Activated naive CD8-positive, alpha-beta T cell treated with anti-CD3 and anti-CD28 coated beads for 36 hours (primary cell): Measurements from ENCODE around the gene OR2A7. TPM values are rescaled to one million over a fixed set of nuclear protein-coding genes. Genes with fewer than 3 reads are reported as not detected.
"Not testable (repeated sequence)": the region's sequence is repeated elsewhere in the genome, so short reads cannot be mapped to it uniquely, and the experiment has no call there.

Source experiments
- DNase-seq: peaks from one replicate; pipeline ENCODE4 v3.0.0; 2021
- H3K27ac Mint-ChIP-seq: one replicate; pipeline ENCODE4 v1.8.0; 2022; ENCODE audit warnings: mild to moderate bottlenecking, moderate library complexity, mixed read lengths
- H3K27me3 Mint-ChIP-seq: one replicate; pipeline ENCODE4 v1.8.0; 2022; ENCODE audit warnings: mild to moderate bottlenecking, mixed read lengths
- H3K36me3 Mint-ChIP-seq: one replicate; pipeline ENCODE4 v1.8.0; 2021; ENCODE audit warnings: mild to moderate bottlenecking, mixed read lengths
- H3K4me1 Mint-ChIP-seq: one replicate; pipeline ENCODE4 v1.8.0; 2021; ENCODE audit warnings: mixed read lengths
- H3K4me3 Mint-ChIP-seq: one replicate; pipeline ENCODE4 v1.8.0; 2022; ENCODE audit warnings: mild to moderate bottlenecking, moderate library complexity, mixed read lengths
- H3K9me3 Mint-ChIP-seq: one replicate; pipeline ENCODE4 v1.8.0; 2022; ENCODE audit warnings: mixed read lengths
- total RNA-seq, 2 experiments: library from RNA; stranded (reverse); gene quantifications; one replicate each; pipeline ENCODE4 v1.2.3, GENCODE V29; 2021

The OR2A7 gene
- total RNA-seq, 2 experiments from 2014 or later = 1.3 to 1.4 TPM

DNA sequence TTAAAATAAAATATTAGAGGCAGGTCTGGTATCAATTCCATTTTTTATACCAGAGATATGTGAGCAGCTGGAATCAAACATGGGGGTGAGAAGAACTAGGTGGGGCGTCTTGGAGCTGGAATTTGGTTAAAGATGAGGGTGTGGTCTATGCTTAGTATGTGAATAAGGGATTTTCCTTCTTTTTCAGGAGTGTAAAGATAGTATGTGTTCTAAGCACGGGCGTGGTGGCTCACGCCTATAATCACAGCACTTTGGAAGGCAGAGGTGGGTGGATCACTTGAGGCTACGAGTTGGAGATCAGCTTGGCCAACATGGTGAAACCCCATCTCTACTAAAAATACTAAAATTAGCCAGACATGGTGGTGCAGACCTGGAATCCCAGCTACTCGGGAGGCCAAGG is 10.7 kb upstream of the OR2A7 start:
- H3K4me1 Mint-ChIP-seq, H3K27me3 Mint-ChIP-seq, DNase-seq, H3K4me3 Mint-ChIP-seq, H3K9me3 Mint-ChIP-seq, H3K36me3 Mint-ChIP-seq, H3K27ac Mint-ChIP-seq: not testable (repeated sequence)

DNA sequence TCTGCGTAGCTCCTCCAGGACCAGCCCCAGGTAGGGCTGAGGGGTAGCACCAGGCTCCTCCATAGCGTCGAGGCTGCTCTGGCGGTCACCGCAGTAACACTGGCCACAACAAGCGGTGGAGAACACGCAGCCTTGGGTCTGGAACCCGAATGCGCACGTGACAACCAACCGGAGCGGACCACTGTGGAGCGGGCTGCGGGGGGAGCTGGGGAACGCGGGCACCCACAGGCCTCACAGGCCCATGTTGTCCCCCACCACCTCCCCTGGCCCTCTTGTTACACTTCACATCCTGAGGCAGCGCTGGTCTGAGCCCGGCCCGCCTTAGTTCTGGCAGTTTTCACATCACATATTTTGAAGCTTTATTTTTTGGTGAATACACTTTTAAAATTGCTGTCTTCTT is 4.6 kb upstream of the OR2A7 start, which contains the start of gene CTAGE8:
TSS of gene CTAGE8 (minus strand) at position 101 of the 400 bp plus-strand sequence. CDS start at position 63, 38 bp downstream.
- H3K36me3 Mint-ChIP-seq, H3K27ac Mint-ChIP-seq, H3K4me1 Mint-ChIP-seq, H3K4me3 Mint-ChIP-seq, H3K27me3 Mint-ChIP-seq, H3K9me3 Mint-ChIP-seq, DNase-seq: not testable (repeated sequence)

DNA sequence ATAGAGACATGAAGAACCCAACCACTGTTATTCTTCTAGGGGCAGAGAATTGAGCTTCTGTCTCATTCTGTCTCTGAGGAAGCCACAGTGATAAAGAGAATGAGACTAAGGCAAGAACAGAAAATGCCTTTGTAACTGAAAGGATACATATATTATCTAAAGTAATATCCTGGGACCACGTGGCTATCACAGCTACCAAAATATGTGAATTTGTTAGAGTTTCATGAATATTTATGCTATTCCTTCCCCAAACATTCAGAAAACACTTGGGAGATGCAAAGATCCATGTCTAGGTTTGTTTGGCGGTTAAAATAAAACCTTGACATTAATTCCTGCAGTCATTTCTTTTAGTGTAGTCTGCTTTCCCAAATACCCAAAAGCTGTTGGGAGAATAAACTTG is 2.5 kb downstream of the OR2A7 start:
- H3K4me1 Mint-ChIP-seq, H3K36me3 Mint-ChIP-seq, H3K27ac Mint-ChIP-seq: not testable (repeated sequence)

DNA sequence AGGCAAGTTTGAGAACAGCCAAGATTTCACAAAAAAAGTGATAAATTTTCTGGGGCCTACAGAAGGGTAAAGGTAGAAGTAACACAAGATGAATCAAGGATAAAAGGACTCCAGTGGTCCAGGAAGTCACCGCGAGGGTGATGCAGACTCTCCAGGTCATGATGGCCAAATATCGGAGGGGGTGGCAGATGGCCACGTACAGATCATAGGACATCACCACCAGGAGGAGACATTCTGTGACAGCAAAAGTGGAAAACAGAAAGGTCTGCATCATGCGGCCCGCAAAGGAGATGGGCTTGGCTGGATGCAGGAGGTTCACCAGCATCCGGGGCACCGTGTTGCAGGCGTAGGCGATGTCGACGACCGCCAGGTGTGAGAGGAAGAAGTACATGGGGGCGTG is 5.5 kb downstream of the OR2A7 start:
- not testable (repeated sequence) for H3K4me3 Mint-ChIP-seq

More for the DNA sequence above, 2.5 kb downstream of the OR2A7 start:
- DNase-seq, H3K27me3 Mint-ChIP-seq, H3K4me3 Mint-ChIP-seq, H3K9me3 Mint-ChIP-seq: not testable (repeated sequence)

DNA sequence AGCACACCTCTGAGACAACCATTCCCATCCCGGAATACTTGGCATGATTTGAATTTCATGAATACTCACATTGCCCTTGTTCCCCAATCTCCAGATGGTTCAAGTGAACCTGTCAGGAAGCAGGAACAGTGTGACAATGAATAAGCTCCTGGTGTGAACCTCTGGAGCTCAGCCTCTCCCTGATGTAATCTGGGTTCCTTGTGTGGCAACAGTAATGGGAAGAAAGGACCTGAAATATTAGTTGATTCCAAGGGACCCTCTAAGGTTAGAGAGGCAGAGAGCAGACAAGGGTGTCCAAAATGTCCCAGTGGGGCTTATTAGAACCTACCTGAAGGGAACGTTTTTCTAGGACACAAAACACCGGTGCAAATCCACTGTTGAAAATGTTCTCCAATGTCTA is 8.5 kb downstream of the OR2A7 start:
- DNase-seq = no peak
- H3K9me3 Mint-ChIP-seq = no peaks in the 10 kb centered on the region
- no peak overlapping the region for H3K4me3 Mint-ChIP-seq
- no peak overlapping the region for H3K27ac Mint-ChIP-seq
- no peaks in the 10 kb centered on the region for H3K36me3 Mint-ChIP-seq
- H3K27me3 Mint-ChIP-seq = no peaks in the 10 kb centered on the region
- H3K4me1 Mint-ChIP-seq = no peaks in the 10 kb centered on the region

More for the DNA sequence above, 5.5 kb downstream of the OR2A7 start:
- DNase-seq, H3K4me1 Mint-ChIP-seq, H3K9me3 Mint-ChIP-seq, H3K27ac Mint-ChIP-seq, H3K27me3 Mint-ChIP-seq, H3K36me3 Mint-ChIP-seq: not testable (repeated sequence)

- H3K4me3 Mint-ChIP-seq = no peak overlapping the region
- no peaks in the 10 kb centered on the region for H3K9me3 Mint-ChIP-seq
- no peaks in the 10 kb centered on the region for H3K36me3 Mint-ChIP-seq
- DNase-seq = no peak
- H3K27me3 Mint-ChIP-seq = no peaks in the 10 kb centered on the region
- H3K4me1 Mint-ChIP-seq = no peaks in the 10 kb centered on the region
- H3K27ac Mint-ChIP-seq = no peak overlapping the region
Observed at GRCh38 chr7:144255471-144255897, 9.1 kb downstream of the OR2A7 start.

DNA sequence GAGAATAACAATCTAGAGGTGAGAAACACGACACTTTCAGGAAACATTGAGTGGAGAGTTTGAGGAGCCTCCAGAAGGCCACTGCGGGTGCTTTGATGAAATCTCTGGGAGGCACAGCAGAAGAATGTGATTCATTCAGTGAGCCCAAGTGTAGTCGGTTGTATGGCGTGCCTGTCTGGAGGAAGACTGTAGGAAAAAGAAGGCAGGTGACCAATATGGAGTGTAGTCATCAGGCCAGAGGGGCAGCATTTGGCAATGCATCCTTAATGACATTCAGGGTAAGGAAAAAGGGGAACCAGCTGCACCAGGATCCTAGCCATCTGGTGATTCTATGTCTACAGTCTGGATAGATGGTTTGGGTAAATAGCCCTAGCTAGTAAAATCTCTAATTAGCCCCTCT is 12.3 kb downstream of the OR2A7 start:
- not testable (repeated sequence) for H3K27me3 Mint-ChIP-seq, DNase-seq, H3K4me1 Mint-ChIP-seq, H3K27ac Mint-ChIP-seq, H3K4me3 Mint-ChIP-seq, H3K36me3 Mint-ChIP-seq, H3K9me3 Mint-ChIP-seq

DNA sequence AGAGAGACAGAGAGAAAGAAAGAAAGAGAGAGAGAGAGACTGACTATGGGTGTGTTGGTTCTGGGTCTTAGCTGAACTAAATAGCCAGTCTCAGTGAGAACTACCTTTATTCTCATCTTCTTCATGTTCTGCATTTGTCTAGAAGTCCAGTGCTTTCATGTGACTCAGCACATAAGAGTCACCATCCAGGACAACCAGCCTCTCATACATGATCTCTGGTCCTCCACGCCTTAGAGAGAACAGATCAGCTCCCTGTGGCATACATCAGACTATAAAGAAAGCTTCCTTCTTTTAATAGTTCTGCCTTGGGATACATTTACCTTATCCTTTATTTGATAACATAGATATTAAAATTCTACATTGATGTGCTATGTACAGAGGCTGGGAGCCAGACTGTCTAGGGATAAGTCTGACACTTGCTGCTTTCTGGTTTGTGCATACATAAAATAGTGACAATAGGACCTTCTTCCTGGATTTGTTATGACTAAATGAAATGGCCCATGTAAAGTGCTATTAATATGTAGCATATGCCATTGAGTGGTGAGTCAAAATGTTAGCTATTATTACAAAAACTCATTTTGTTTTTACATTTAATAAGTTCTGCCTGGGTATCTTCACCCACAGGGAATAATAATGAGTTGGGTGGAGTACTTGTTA is 16.8 kb downstream of the OR2A7 start:
- not testable (repeated sequence) for H3K4me1 Mint-ChIP-seq, H3K36me3 Mint-ChIP-seq, H3K27ac Mint-ChIP-seq, H3K4me3 Mint-ChIP-seq, DNase-seq, H3K27me3 Mint-ChIP-seq, H3K9me3 Mint-ChIP-seq

DNA sequence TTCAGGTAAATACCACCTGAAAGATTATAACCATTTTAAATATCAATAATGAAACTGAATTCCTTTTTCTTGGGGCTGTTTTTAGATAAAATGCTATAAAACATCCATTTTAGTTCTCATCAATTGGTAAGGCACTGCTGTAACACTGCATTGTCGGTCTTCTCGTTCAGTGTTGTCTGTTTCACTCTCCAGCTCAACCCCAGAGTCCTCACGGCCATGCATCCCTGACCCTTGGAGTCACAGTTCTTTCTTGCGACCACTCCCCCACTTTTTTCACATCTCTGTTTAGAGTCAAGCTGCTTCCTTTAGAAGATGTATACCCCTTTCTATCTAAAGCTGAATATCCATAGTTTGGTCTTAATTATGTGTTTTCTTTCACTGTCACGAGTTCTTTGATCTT is 17.6 kb downstream of the OR2A7 start:
- DNase-seq, H3K4me1 Mint-ChIP-seq, H3K27me3 Mint-ChIP-seq, H3K27ac Mint-ChIP-seq, H3K4me3 Mint-ChIP-seq, H3K9me3 Mint-ChIP-seq, H3K36me3 Mint-ChIP-seq: not testable (repeated sequence)

DNA sequence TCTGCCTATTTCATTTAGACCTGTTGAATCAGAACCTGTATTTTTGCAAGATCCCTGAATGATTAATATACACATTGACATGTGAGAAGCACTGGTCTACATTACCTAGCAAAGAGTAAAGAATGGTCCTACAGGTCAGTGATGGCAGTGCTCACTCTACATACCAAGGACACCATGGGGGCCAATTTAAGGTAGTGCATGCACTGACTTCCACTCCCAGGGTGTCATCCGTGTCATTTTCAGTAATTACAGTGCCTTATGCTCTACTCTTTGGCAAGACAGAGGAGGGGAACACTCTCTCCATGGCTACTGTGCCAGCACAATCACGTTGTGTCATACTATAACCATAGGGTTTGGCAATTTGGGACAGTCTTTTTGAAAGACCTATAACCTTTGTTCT is 19.2 kb downstream of the OR2A7 start:
- not testable (repeated sequence) for H3K27me3 Mint-ChIP-seq, DNase-seq, H3K27ac Mint-ChIP-seq, H3K4me1 Mint-ChIP-seq, H3K9me3 Mint-ChIP-seq, H3K36me3 Mint-ChIP-seq, H3K4me3 Mint-ChIP-seq

DNA sequence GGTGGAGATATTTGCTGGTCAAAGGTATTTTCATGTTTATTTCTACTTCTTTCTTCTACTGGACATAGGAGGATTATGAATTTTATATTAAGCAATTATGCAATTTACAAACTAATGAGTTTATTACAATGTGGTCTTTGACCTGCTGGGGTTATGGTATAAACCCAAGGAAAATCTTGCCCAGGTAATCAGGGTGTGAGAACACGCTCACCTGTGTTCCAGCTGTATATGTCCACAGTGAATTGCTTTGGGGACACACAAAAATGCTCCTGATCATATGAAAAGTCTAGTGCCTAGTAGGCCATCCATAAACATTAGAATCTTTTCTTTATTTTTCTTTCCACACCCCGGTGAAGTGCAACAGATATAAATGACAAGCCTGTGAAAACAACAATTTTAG is 25.2 kb downstream of the OR2A7 start, which contains the start of gene OR2A42:
TSS of gene OR2A42 (minus strand) at position 241 of the 400 bp plus-strand sequence. CDS start 6,762 bp downstream, outside the sequence.
- H3K27ac Mint-ChIP-seq, H3K4me3 Mint-ChIP-seq, H3K36me3 Mint-ChIP-seq, H3K27me3 Mint-ChIP-seq, H3K4me1 Mint-ChIP-seq, H3K9me3 Mint-ChIP-seq, DNase-seq: not testable (repeated sequence)

DNA sequence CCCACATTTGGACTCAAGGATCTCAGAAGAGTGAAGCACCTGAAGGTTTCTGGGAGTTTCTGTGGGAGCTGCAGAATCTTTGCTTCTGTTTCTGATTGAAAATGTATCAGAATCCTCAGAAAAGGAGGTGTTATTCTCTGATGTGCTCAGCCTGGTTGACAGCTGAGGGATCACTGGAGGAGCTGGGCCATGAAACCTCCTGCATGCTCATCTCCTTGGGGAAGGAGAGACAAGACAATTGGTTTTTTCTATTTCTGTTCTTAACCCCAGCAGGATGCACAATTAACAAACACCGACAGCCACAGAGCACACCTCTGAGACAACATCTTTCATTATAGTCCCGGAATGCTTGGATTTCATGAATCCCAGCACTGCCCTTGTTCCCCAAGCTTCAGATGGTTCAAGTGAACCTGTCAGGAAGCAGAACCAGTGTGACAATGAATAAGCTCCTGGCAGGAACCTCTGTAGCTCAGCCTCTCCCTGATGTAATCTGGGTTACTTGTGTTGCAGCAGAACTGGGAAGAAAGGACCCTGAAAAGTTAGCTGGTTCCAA is 26.0 kb downstream of the OR2A7 start:
- not testable (repeated sequence) for H3K27me3 Mint-ChIP-seq, DNase-seq, H3K27ac Mint-ChIP-seq, H3K4me3 Mint-ChIP-seq, H3K9me3 Mint-ChIP-seq, H3K4me1 Mint-ChIP-seq, H3K36me3 Mint-ChIP-seq

GRCh38 chr7:144233039-144233438 is 31.6 kb downstream of the OR2A7 start:
- H3K27ac Mint-ChIP-seq, H3K27me3 Mint-ChIP-seq, H3K4me3 Mint-ChIP-seq, H3K9me3 Mint-ChIP-seq, H3K36me3 Mint-ChIP-seq, H3K4me1 Mint-ChIP-seq, DNase-seq: not testable (repeated sequence)

GRCh38 chr7:144231027-144231426 is 33.6 kb downstream of the OR2A7 start:
- not testable (repeated sequence) for H3K4me3 Mint-ChIP-seq, DNase-seq, H3K27me3 Mint-ChIP-seq, H3K36me3 Mint-ChIP-seq, H3K9me3 Mint-ChIP-seq, H3K4me1 Mint-ChIP-seq, H3K27ac Mint-ChIP-seq

DNA sequence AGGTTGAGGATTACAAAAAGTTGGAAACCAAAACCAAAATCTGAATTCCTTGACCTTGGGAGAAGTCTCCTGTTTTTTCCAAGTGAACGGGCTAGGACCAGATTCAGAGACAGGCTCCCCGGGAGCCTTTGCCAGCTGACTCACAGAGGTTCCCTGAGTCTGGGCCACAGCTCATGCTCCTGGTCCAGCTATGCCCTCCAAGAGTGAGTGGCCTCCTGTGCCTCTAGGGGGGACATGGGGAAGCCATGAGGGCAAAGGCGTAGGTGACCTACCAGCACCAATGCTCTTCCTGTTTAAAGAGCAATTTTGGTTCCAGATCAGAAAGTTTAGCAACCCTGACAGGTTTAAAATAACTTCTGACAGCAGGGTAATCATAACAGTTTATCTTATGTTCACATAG is 35.8 kb downstream of the OR2A7 start:
- H3K9me3 Mint-ChIP-seq, H3K27ac Mint-ChIP-seq, H3K4me3 Mint-ChIP-seq, DNase-seq, H3K4me1 Mint-ChIP-seq, H3K27me3 Mint-ChIP-seq, H3K36me3 Mint-ChIP-seq: not testable (repeated sequence)

GRCh38 chr7:144226866-144227265 is 37.7 kb downstream of the OR2A7 start:
- not testable (repeated sequence) for H3K27me3 Mint-ChIP-seq, H3K4me3 Mint-ChIP-seq, H3K27ac Mint-ChIP-seq, DNase-seq, H3K4me1 Mint-ChIP-seq, H3K36me3 Mint-ChIP-seq, H3K9me3 Mint-ChIP-seq
